HepG2 (cell line): ENCODE data around the gene SLCO2B1. TPM values are rescaled to one million over a fixed set of nuclear protein-coding genes. Genes with fewer than 3 reads are reported as not detected.

Experiments
- AGO2 ChIP-seq: fragments of 200-400 bp; formaldehyde crosslinking; optimal IDR thresholded peaks from 2 replicates; pipeline ENCODE3; 2017; ENCODE audit warnings: mild to moderate bottlenecking, low read depth, low read length, moderate library complexity
- ARNT ChIP-seq: fragments of 450-650 bp; IDR thresholded peaks from 2 replicates; pipeline ENCODE4 v1.6.1; 2017
- FOXM1 ChIP-seq: sonication (generic); formaldehyde crosslinking; IDR thresholded peaks from 2 replicates; pipeline ENCODE4 v1.5.0; 2020; ENCODE audit warnings: missing genetic modification reagents
- HIC2 ChIP-seq: sonication (generic); formaldehyde crosslinking; IDR thresholded peaks from 2 replicates; pipeline ENCODE4 v1.9.0; 2022; ENCODE audit warnings: low read depth, missing genetic modification reagents
- IRF2 ChIP-seq: IDR thresholded peaks from 2 replicates; pipeline ENCODE4 v1.6.1; 2018; ENCODE audit warnings: missing genetic modification reagents, missing compliant biosample characterization
- JDP2 ChIP-seq: sonication (generic); formaldehyde crosslinking; IDR thresholded peaks from 2 replicates; pipeline ENCODE4 v1.8.1; 2022; ENCODE audit warnings: missing genetic modification reagents, borderline replicate concordance
- KIAA2018 ChIP-seq: sonication (generic); formaldehyde crosslinking; IDR thresholded peaks from 2 replicates; pipeline ENCODE4 v1.5.0; 2020; ENCODE audit warnings: mild to moderate bottlenecking, missing genetic modification reagents, borderline replicate concordance
- KLF15 ChIP-seq: sonication (generic); formaldehyde crosslinking; IDR thresholded peaks from 2 replicates; pipeline ENCODE4 v1.8.1; 2023; ENCODE audit warnings: borderline replicate concordance, mild to moderate bottlenecking, inconsistent platforms, missing genetic modification reagents, mixed read lengths
- PTBP1 ChIP-seq: fragments of 200-400 bp; formaldehyde crosslinking; IDR thresholded peaks from 2 replicates; pipeline ENCODE4 v1.6.1; 2018; ENCODE audit warnings: low read length, low read depth; ENCODE audit not compliant: poor library complexity, severe bottlenecking
- SIX4 ChIP-seq: sonication (generic); formaldehyde crosslinking; IDR thresholded peaks from 2 replicates; pipeline ENCODE4 v1.4.0; 2020; ENCODE audit warnings: missing genetic modification reagents
- SP2 ChIP-seq: sonication (generic); formaldehyde crosslinking; IDR thresholded peaks from 2 replicates; pipeline ENCODE4 v1.5.1; 2020; ENCODE audit warnings: mild to moderate bottlenecking, missing genetic modification reagents
- ZNF138 ChIP-seq: sonication (generic); formaldehyde crosslinking; IDR thresholded peaks from 2 replicates; pipeline ENCODE4 v1.5.0; 2020; ENCODE audit warnings: mild to moderate bottlenecking, low read depth, missing genetic modification reagents
- ZNF205 ChIP-seq: IDR thresholded peaks from 2 replicates; pipeline ENCODE4 v1.6.1; 2018; ENCODE audit warnings: missing biosample characterization, missing genetic modification reagents
- ZNF256 ChIP-seq: sonication (generic); formaldehyde crosslinking; conservative IDR thresholded peaks from 2 replicates; pipeline ENCODE4 v1.4.0; 2020; ENCODE audit warnings: missing genetic modification reagents
- ZNF263 ChIP-seq: sonication (generic); formaldehyde crosslinking; IDR thresholded peaks from 2 replicates; pipeline ENCODE4 v1.4.0; 2020; ENCODE audit warnings: missing genetic modification reagents
- ZNF280B ChIP-seq: sonication (generic); formaldehyde crosslinking; IDR thresholded peaks from 2 replicates; pipeline ENCODE4 v1.5.0; 2020; ENCODE audit warnings: missing genetic modification reagents, mild to moderate bottlenecking, borderline replicate concordance
- ZNF292 ChIP-seq: sonication (generic); formaldehyde crosslinking; IDR thresholded peaks from 2 replicates; pipeline ENCODE4 v1.8.1; 2022; ENCODE audit warnings: mild to moderate bottlenecking, low read depth, missing genetic modification reagents, borderline replicate concordance
- ZNF333 ChIP-seq: sonication (generic); formaldehyde crosslinking; IDR thresholded peaks from 2 replicates; pipeline ENCODE4 v1.4.0; 2020; ENCODE audit warnings: mild to moderate bottlenecking, missing genetic modification reagents, borderline replicate concordance
- ZNF619 ChIP-seq: sonication (generic); formaldehyde crosslinking; IDR thresholded peaks from 2 replicates; pipeline ENCODE4 v1.4.0; 2020; ENCODE audit warnings: mild to moderate bottlenecking, missing genetic modification reagents
- ZNF670 ChIP-seq: sonication (generic); formaldehyde crosslinking; IDR thresholded peaks from 2 replicates; pipeline ENCODE4 v1.8.0; 2022; ENCODE audit warnings: mild to moderate bottlenecking, missing genetic modification reagents, borderline replicate concordance
- polyA plus RNA-seq, 8 experiments: library from polyadenylated mRNA; depleted of rRNA in 3 of 8; stranded (reverse) in 7 of 8; unstranded in 1 of 8; fragments of >200 nt; fragmentation: Illumina TruSeq in 4 of 8; extraction: Trizol in 4 of 8; gene quantifications; 2 replicates each; pipeline versions ENCODE4 v1.2.1 to v1.2.3, GENCODE V29; 2011 to 2016; ENCODE audit warnings: low read depth in 4 of 8, missing spikeins in 1 of 8, mixed read lengths in 1 of 8; ENCODE audit not compliant: insufficient read depth in 1 of 8
- total RNA-seq, 5 experiments: library from RNA; depleted of rRNA; stranded (reverse); fragments of >200 nt; fragmentation: Illumina TruSeq; extraction: Trizol; gene quantifications; 2 replicates each; pipeline ENCODE4 v1.2.3, GENCODE V29; 2016; ENCODE audit warnings: low read depth in 1 of 5

The SLCO2B1 gene
- total and polyA plus RNA-seq, 2 of the 13 experiments (the other 11 are each of a cell fraction or from before 2014, with no cell fraction given), result 15.3 to 19.8 TPM

GRCh38 chr11:75233754-75234172 lies 82.9 kb downstream of the SLCO2B1 start (continued):
- no peak for TF ChIP-seq ZNF280B (CRISPR knock-in tag)
- peak; percentile 80 for TF ChIP-seq IRF2 (CRISPR knock-in tag)
- peak; percentile 92 for TF ChIP-seq ZNF256 (CRISPR knock-in tag)
- TF ChIP-seq KLF15 (CRISPR knock-in tag), result peak; percentile 40; the same call in 1 of the 2 replicates
- TF ChIP-seq ZNF138 (CRISPR knock-in tag), result no peak
- TF ChIP-seq SP2, result no peak
- no peak for TF ChIP-seq AGO2
- no peak for TF ChIP-seq ZNF619 (CRISPR knock-in tag)
- no peak for TF ChIP-seq ZNF333 (CRISPR knock-in tag)
- TF ChIP-seq ZNF670 (CRISPR knock-in tag), result no peak
- no peak for TF ChIP-seq JDP2
- peak; percentile 61; the same call in 1 of the 2 replicates for TF ChIP-seq ZNF205 (CRISPR knock-in tag)
- TF ChIP-seq ARNT, result no peak
- TF ChIP-seq ZNF292 (CRISPR knock-in tag), result no peak
- no peak for TF ChIP-seq PTBP1
- TF ChIP-seq KIAA2018 (CRISPR knock-in tag), result no peak
- TF ChIP-seq FOXM1, result peak; percentile 62; the same call in 1 of the 2 replicates
- TF ChIP-seq HIC2 (CRISPR knock-in tag), result no peak
- TF ChIP-seq ZNF263 (CRISPR knock-in tag), result 0 out of 2 replicates have a peak, but pooled peaks have one; percentile 29
- TF ChIP-seq SIX4 (CRISPR knock-in tag), result peak; percentile 70; the same call in 1 of the 2 replicates
